Spinal cord (tissue), 10 donors: ENCODE data around the gene PARD3. TPM values are rescaled to one million over a fixed set of nuclear protein-coding genes. Genes with fewer than 3 reads are reported as not detected.
"Not testable (repeated sequence)": the region's sequence is repeated elsewhere in the genome, so short reads cannot be mapped to it uniquely, and the experiment has no call there.

Experiments used
- DNase-seq, 6 donors: peaks; one replicate each; pipeline versions ENCODE4 v3.0.0 to v3.0.0-alpha.2; 2013 to 2015; ENCODE audit warnings: low spot score in 6 of 6, low read depth in 4 of 6
- H3K27ac ChIP-seq: one replicate; pipeline ENCODE4 v1.5.1; 2013; ENCODE audit warnings: low read depth, low read length, control low read depth
- H3K27me3 ChIP-seq: one replicate; pipeline ENCODE4 v1.6.1; 2013; ENCODE audit warnings: low read length; ENCODE audit not compliant: control insufficient read depth, insufficient read depth
- H3K36me3 ChIP-seq: one replicate; pipeline ENCODE4 v1.6.1; 2013; ENCODE audit warnings: low read length; ENCODE audit not compliant: control insufficient read depth, insufficient read depth
- H3K4me1 ChIP-seq: one replicate; pipeline ENCODE4 v1.6.1; 2013; ENCODE audit warnings: low read length; ENCODE audit not compliant: control insufficient read depth, insufficient read depth
- H3K4me3 ChIP-seq: one replicate; pipeline ENCODE4 v1.5.1; 2013; ENCODE audit warnings: low read depth, low read length, control low read depth
- H3K9me3 ChIP-seq: one replicate; pipeline ENCODE4 v1.6.1; 2013; ENCODE audit warnings: low read length; ENCODE audit not compliant: control insufficient read depth, insufficient read depth
- WGBS: methylation state at CpG from one replicate; pipeline ENCODE4 v1.1.5; 2013; ENCODE audit warnings: missing lambda C conversion rate; ENCODE audit not compliant: insufficient coverage; 5-methylcytosine and 5-hydroxymethylcytosine counted together
- polyA plus RNA-seq, 2 donors: library from polyadenylated mRNA; unstranded; fragments of 120-200 nt; gene quantifications; one replicate each; pipeline ENCODE4 v1.2.1, GENCODE V29; 2013; ENCODE audit not compliant: insufficient read length in 2 of 2
- total RNA-seq, 2 donors: library from RNA; depleted of rRNA in 1 of 2; stranded (reverse); fragments of 120-200 nt in 1 of 2; fragments of >200 nt in 1 of 2; gene quantifications; one replicate each; pipeline versions ENCODE4 v1.2.3 to v1.2.4, GENCODE V29; 2013 to 2014
- donor health status: healthy.

PARD3 gene
- total and polyA plus RNA-seq, 4 donors: 29.5 to 94.3 (median 47.1) TPM

DNA sequence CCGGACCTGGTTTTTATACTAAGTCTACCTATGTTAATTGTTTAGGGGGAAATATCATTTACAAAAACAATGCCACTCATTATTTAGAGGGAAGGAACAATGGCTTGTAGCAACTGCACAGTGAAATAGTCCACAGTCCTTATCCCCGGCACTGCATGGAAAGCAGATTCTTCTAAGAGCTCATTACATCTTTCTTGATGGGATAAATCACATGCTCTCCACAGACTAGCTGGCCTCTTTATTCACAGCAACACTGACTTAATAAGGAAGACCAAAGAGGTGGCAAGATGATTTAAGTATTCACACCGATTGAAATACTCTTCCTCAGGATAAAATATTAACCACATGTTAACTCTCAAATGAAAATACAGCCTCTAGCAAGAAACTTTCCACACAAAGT lies 349.4 kb downstream of the PARD3 start:
- Histone ChIP-seq H3K36me3 (no peaks in the 10 kb centered on the region), H3K4me3 (no peak overlapping the region), H3K27ac (no peak overlapping the region), H3K4me1 (no peaks in the 10 kb centered on the region), H3K9me3 (no peaks in the 10 kb centered on the region), H3K27me3 (no peaks in the 10 kb centered on the region)
- DNase-seq: peak in 1 of 6 donors; percentile 51
- 33% methylated on average over 1 of the region's 3 CpGs for WGBS

DNA sequence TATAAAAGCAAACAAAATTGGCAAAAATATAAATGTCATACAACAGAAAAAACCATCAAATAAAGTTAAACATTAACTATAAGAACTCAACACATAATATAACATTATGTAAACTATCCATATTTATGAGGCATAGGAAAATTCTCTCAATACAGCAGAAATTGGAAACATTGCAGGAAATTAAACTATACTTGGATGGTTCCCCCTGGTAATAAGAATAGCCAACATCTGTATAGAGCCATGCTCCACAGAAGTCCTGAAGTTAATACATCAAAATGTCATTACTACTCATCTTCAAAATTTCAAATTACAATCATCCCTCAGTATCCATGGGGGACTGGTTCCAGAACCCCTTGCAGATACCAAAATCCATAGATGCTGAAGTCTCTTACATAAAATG lies 350.5 kb downstream of the PARD3 start:
- H3K4me3 ChIP-seq: no peak overlapping the region
- H3K36me3 ChIP-seq: no peaks in the 10 kb centered on the region
- no peak for DNase-seq
- H3K4me1 ChIP-seq: no peaks in the 10 kb centered on the region
- H3K9me3 ChIP-seq: no peaks in the 10 kb centered on the region
- H3K27me3 ChIP-seq: no peaks in the 10 kb centered on the region
- H3K27ac ChIP-seq: no peak overlapping the region

DNA sequence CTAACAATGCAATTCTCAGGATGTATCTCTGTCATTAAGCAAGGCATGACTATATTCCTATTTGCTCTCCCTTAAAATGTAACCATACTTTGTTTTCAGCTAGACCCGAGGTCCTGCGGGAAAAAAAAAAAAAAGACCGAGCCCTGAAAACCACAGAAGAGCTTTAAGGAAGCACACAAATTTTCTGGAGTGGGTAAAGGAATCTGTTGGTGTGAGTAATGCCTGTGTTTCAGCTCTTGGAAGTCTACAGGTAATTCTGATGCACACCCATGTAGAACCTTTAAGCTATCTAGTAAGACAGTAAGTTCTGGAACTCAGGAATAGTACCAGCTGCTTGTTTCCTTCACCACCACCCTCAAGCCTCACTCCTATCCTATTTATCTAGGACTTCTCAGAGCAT lies 351.1 kb downstream of the PARD3 start:
- no peaks in the 10 kb centered on the region for H3K4me1 ChIP-seq
- H3K36me3 ChIP-seq: no peaks in the 10 kb centered on the region
- no peak overlapping the region for H3K27ac ChIP-seq
- WGBS: 89% methylated on average over 3 of the region's 3 CpGs
- no peaks in the 10 kb centered on the region for H3K27me3 ChIP-seq
- no peaks in the 10 kb centered on the region for H3K9me3 ChIP-seq
- H3K4me3 ChIP-seq: no peak overlapping the region
- no peak for DNase-seq

DNA sequence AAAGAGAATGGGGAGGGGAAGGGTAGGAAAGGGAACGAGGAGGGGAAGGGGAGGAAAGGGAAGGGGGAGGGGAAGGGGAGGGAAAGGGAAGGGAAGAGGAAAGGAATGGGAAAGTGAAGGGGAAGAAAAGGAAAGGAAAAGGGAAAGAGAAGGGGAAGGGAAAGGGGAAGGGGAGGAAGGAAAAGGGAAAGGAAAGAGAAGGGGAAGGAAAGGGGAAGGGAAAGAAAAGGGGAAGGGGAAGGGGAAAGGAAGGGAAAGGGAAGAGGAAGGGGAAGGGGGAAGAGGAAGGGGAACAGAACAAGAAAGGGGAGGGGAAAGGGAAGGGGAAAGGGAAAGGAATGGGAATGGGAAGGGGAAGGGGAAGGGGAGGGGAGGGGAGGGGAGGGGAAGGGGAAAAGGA lies 352.1 kb downstream of the PARD3 start:
- no peaks in the 10 kb centered on the region for H3K36me3 ChIP-seq
- H3K4me1 ChIP-seq: no peaks in the 10 kb centered on the region
- no peaks in the 10 kb centered on the region for H3K9me3 ChIP-seq
- no peaks in the 10 kb centered on the region for H3K27me3 ChIP-seq
- DNase-seq: no peak
- H3K4me3 ChIP-seq: no peak overlapping the region
- WGBS: 74% methylated on average over 1 of the region's 1 CpG
- H3K27ac ChIP-seq: no peak overlapping the region

DNA sequence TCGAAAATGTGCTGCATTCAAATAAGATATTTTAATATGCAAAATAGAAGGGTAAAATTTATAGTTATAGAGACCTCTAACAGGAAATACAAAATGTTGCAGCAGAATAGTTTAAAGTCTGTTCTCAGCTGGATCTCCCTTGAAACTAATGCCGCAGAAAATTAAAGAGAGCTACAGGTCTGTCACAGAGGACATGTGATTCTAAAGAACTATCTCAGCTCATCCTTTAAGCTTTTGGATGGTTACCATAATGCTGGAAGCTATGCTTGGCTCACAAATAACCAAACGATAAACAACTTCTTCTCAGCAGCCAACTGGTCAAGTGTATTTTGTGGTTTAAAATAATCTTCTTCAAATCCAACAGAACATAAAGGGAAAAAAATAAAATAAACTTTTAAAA lies 353.0 kb downstream of the PARD3 start:
- Histone ChIP-seq H3K36me3 (no peaks in the 10 kb centered on the region), H3K4me1 (no peaks in the 10 kb centered on the region), H3K9me3 (no peaks in the 10 kb centered on the region), H3K27me3 (no peaks in the 10 kb centered on the region), H3K4me3 (no peak overlapping the region), H3K27ac (no peak overlapping the region)
- WGBS: no CpG with 5 or more reads among the region's 3 CpGs
- peak in 1 of 6 donors; percentile 65 for DNase-seq

DNA sequence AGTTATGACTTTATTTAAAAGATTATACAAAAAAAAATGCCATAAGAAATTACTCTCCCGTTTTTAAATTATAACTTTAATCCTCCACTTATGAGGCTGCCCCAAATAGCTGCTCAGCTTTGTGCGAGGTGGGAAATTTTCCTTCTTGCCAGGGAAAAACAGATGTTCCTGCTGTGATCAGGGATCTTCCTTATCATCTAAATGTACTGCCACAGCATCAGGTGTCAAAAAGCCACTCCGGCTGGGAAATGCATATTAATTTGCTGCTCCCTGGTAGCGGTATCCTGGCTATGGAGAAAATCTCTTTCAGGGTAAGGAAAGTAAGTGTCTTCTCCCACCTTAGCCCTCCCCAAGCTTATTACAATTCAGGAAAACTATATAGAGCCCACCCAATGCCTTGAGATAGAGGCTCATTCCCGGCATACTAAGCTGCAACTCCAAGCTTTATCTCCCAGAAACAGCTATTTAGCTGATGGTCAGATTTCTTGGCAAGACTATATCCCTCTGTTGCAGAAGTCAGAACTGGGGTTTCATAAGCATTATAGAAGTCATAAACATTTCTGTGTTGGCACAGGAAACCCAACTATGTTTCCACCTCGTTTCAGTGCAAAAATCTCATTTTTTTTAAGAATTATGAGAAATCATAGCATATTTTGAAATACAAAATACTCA lies 360.4 kb downstream of the PARD3 start:
- Histone ChIP-seq H3K4me1 (no peaks in the 10 kb centered on the region), H3K9me3 (no peaks in the 10 kb centered on the region), H3K27me3 (no peaks in the 10 kb centered on the region), H3K36me3 (no peaks in the 10 kb centered on the region), H3K27ac (no peak overlapping the region), H3K4me3 (no peak overlapping the region)
- DNase-seq: peak in 2 of 6 donors; percentile 7 to 63
- WGBS: 63% methylated on average over 1 of the region's 6 CpGs

DNA sequence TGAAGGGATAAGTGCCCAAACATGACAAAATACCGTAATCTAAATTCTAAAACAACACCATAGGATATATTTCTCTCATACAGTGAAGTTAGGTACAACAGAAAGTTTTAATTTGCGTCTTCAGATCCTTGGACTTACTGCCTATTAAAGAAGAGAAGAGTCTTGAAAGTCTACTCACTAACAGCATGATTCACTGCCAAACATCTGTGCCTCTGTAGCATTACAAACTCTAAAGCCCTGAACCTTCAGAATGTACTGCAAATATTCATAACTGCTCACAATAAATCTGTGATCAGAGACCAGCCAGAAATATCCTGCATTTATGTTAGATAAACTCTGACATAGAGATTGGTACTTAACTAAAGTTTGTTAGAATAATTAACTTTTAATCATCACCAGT lies 365.3 kb downstream of the PARD3 start:
- Histone ChIP-seq H3K9me3 (no peaks in the 10 kb centered on the region), H3K27ac (no peak overlapping the region), H3K4me1 (no peaks in the 10 kb centered on the region), H3K27me3 (no peaks in the 10 kb centered on the region), H3K36me3 (no peaks in the 10 kb centered on the region), H3K4me3 (no peak overlapping the region)
- DNase-seq: no peak
- WGBS: no CpG with 5 or more reads among the region's 2 CpGs

DNA sequence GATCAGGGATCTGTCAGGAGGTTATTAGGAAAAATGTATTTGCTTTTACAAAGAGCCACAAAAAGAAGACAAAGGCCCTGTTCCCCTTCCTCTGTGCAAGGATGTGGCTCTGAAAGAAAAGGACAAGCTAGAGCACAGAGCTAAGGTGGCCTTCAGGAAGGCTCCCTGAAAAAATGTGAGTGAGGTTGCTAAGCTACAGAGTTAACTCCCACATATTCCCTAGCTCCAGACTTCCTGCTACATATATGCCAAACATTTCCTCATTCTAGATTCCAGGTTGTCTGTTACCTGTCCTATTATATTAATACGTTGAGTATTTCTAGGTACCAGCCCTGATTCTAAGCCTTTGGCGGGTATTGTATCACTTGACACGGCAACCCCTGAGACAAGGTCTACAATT lies 369.0 kb downstream of the PARD3 start:
- no peak for DNase-seq
- Histone ChIP-seq H3K36me3 (no peaks in the 10 kb centered on the region), H3K4me1 (no peaks in the 10 kb centered on the region), H3K27ac (no peak overlapping the region), H3K9me3 (no peaks in the 10 kb centered on the region), H3K27me3 (no peaks in the 10 kb centered on the region), H3K4me3 (no peak overlapping the region)
- WGBS: no CpG with 5 or more reads among the region's 3 CpGs

DNA sequence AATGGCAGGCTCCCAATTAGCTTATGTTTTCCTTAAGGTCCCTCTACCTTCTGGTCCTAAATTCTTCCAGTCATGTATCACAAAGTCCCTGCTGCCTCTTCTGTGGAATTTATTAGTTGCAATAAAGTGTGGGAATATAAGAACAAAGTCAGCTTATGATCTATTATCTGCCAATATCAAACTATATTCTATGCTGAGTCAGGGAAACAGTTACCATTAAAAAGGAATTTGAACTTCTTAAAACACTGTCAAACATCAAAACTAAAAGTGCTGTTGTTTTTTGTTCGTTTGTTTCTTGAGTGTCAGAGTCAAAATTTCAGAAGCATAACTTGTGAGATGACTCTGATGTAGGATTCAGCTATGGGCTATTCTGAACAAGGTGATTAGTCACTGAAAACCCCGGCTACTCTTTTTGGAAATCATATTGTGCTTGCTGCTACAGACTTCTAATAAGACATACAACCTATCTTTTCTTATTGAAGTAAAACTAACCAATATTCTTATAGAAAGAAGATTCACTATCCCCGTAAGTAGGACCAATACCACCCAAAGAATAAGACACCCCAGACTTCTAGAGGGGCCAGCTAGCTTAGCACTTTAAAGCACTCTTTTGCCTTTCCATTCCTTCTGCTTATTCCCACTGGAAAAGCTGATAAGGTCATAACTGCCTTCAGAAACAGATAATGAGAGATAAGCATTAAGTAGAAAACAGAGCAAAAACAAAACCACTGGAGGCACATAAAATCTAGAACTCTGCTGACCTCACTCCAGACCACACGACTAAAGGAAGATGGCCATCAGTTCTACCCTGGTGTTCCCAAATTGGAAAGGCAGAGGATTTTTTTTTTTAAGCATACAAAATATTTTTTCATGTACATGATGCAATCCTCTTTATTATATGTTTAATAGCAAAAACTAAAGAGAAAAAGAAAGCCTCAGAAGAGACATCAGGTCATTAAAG lies 370.6 kb downstream of the PARD3 start:
- no CpG with 5 or more reads among the region's 4 CpGs for WGBS
- H3K27ac ChIP-seq: no peak overlapping the region

DNA sequence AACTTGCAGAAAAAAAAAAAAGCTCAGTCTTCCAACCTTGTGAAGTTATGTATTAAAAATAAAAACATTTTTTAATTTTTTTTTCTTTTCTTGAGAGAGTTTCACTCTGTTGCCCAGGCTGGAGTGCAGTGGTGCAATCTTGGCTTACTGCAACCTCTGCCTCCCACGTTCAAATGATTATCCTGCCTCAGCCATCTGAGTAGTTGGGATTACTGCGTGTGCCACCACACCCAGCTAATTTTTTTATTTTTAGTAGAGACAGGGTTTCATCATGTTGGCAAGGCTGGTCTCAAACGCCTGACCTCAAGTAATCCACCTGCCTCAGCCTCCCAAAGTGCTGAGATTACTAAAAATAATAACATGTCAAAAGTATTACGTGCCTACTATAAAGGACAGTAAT lies 375.7 kb downstream of the PARD3 start:
- not testable (repeated sequence) for H3K27me3 ChIP-seq, H3K4me1 ChIP-seq, H3K9me3 ChIP-seq, H3K27ac ChIP-seq, DNase-seq, H3K4me3 ChIP-seq, H3K36me3 ChIP-seq
- WGBS: no CpG with 5 or more reads among the region's 4 CpGs

More for the DNA sequence above, 370.6 kb downstream of the PARD3 start:
- Histone ChIP-seq H3K9me3 (no peaks in the 10 kb centered on the region), H3K4me1 (no peaks in the 10 kb centered on the region), H3K4me3 (no peak overlapping the region), H3K27me3 (no peaks in the 10 kb centered on the region), H3K36me3 (no peaks in the 10 kb centered on the region)
- no peak for DNase-seq
